GM06990 (cell line): Measurements from ENCODE around the gene NPAS3.

Experiments
- DNase-seq: peaks from one replicate; pipeline ENCODE4 v3.0.0-alpha.2; 2011; ENCODE audit not compliant: insufficient read length; ENCODE audit errors: extremely low read depth
- H3K27me3 ChIP-seq: replicated peaks from 2 replicates; pipeline ENCODE4 v1.6.0; 2011; ENCODE audit warnings: low read length; ENCODE audit not compliant: control insufficient read depth, insufficient read depth
- H3K36me3 ChIP-seq: 2 replicates; pipeline ENCODE4 v1.5.1; 2011; ENCODE audit warnings: low read length; ENCODE audit not compliant: control insufficient read depth, insufficient read depth
- H3K4me3 ChIP-seq: replicated peaks from 2 replicates; pipeline ENCODE4 v1.5.1; 2011; ENCODE audit warnings: low read depth, mild to moderate bottlenecking, control low read depth, low read length
- TF ChIP-seq, protein P1 (sequence below): IDR thresholded peaks from 2 replicates; pipeline ENCODE4 v1.5.1; 2011; ENCODE audit warnings: low read length, control low read depth, mild to moderate bottlenecking, inconsistent platforms; ENCODE audit not compliant: insufficient read depth, poor library complexity, severe bottlenecking

NPAS3 gene

DNA sequence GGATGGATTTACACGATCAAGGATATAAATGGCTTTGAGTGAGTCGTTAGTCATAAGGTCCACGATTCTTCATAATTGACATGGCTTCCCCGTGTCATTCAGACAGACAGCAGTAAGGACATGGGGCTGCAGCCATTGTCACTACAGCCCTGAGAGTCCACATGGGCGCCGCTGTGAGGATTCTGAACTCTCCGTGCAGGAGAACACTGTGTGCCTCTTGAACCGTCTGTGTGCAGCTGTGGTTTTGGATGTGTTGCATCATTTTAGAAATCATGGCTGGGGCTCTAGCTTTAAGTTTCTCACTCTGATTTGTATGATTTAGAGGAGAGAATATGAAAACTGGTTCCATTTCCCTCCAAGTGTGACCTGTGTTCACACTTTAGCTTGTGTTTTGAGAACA, 47.2 kb downstream of the NPAS3 start:
- Histone ChIP-seq H3K36me3 (no peaks in the 10 kb centered on the region), H3K27me3 (no peaks in the 10 kb centered on the region), H3K4me3 (no peak overlapping the region)
- no peak for DNase-seq
- TF ChIP-seq, protein P1, sequence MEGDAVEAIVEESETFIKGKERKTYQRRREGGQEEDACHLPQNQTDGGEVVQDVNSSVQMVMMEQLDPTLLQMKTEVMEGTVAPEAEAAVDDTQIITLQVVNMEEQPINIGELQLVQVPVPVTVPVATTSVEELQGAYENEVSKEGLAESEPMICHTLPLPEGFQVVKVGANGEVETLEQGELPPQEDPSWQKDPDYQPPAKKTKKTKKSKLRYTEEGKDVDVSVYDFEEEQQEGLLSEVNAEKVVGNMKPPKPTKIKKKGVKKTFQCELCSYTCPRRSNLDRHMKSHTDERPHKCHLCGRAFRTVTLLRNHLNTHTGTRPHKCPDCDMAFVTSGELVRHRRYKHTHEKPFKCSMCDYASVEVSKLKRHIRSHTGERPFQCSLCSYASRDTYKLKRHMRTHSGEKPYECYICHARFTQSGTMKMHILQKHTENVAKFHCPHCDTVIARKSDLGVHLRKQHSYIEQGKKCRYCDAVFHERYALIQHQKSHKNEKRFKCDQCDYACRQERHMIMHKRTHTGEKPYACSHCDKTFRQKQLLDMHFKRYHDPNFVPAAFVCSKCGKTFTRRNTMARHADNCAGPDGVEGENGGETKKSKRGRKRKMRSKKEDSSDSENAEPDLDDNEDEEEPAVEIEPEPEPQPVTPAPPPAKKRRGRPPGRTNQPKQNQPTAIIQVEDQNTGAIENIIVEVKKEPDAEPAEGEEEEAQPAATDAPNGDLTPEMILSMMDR: no peak

DNA sequence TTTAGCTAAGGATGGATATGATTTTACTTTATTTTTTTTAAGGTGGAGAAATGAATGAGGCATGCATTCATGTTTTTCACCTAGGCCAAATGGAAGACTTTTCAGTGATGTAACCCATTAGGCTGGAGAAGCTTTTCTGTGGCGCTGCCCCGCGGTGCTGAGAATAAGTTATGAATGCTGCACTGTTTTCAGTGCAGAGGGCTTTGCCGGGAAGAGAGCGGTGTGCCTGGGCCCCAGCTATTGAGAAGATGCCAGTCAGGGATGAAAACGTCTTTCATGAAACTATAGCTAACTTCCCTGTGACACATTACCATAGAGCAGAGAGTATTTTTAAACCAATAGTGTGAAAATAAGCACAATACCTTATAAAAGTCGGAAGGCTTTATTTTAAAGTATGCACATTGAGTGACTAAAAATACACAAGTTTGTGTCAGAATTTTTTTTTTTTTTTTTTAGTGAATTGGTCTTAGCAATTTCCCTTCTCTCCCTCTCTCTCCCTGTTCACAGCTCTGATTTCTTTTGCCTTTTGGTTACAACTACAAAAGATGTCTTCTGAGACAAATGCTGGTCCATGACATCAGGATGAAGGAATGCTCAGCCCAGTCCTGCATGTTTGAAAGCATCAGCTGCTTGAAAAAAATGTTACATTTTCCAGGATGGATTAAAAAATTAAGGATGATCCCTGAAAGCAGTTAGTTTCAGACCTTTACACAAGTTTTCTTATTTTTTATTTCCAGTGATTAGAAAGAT, 48.3 kb downstream of the NPAS3 start:
- no peak for DNase-seq

DNA sequence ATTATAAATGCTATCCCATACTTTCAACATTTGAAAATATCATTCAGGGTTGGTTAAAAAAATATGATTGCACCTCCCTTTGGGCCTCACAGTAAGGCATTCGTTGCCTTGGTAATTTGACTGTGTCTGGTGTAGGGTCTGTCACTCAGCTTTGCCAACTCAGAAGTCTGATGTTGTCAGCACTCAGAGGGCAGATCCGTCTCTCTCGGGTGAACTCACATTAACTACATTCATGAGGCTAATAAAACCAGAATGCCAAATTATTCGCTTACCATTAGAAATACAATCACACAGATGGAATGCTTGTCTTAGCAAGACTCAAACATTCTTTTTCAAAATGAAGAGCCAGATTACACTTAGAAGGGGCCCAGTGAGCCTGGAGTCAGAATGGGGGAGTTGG, 53.0 kb downstream of the NPAS3 start:
- TF ChIP-seq, protein P1: no peak
- DNase-seq: no peak
- H3K4me3 ChIP-seq: no peak overlapping the region
- no peaks in the 10 kb centered on the region for H3K27me3 ChIP-seq
- no peaks in the 10 kb centered on the region for H3K36me3 ChIP-seq

More for the DNA sequence above, 48.3 kb downstream of the NPAS3 start:
- no peaks in the 10 kb centered on the region for H3K27me3 ChIP-seq
- no peak overlapping the region for H3K4me3 ChIP-seq
- TF ChIP-seq, protein P1: no peak
- no peaks in the 10 kb centered on the region for H3K36me3 ChIP-seq

DNA sequence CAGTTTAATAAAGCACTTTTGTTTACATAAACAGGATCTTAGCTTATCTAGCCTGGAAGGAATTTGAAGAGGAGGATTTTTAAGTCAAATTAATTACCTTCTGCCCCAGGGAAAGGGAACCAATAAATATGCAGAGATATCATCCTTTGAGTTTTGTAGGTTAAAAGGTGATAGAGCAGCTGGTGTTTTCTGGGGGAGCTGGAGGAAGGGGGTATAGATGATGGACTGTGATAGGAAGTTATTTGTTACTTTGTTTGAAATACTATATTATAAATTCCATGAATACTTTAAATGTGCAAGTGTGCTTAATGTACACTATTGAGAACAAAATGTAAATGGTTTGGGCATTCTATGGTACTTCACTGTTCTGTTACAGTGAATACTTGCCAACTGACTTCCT, 55.2 kb downstream of the NPAS3 start:
- no peak for DNase-seq
- H3K27me3 ChIP-seq: no peaks in the 10 kb centered on the region
- no peak overlapping the region for H3K4me3 ChIP-seq
- TF ChIP-seq, protein P1: no peak
- no peaks in the 10 kb centered on the region for H3K36me3 ChIP-seq

DNA sequence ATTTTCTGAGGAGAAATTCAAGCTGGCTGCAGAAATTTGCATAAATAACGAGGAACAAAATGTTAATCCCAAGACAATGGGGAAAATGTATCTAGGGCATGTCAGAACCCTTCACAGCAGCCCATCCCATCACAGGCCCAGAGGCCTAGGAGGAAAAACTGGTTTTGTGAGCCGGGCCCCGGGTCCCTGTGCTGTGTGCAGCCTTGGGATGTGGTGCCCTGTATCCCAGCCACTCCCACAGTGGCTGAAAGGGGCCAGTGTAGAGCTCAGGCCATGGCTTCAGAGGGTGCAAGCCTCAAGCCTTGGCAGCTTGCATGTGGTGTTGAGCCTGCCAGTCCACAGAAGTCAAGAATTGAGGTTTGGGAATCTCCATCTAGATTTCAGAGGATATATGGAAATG, 57.7 kb downstream of the NPAS3 start:
- Histone ChIP-seq H3K27me3 (no peaks in the 10 kb centered on the region), H3K4me3 (no peak overlapping the region), H3K36me3 (no peaks in the 10 kb centered on the region)
- TF ChIP-seq, protein P1: no peak
- no peak for DNase-seq
